Keratinocyte (primary cell): ENCODE results near the gene GFOD1.

ENCODE experiments used
- CTCF ChIP-seq, 3 experiments: IDR thresholded peaks in 1 of 3; conservative IDR thresholded peaks in 1 of 3; optimal IDR thresholded peaks in 1 of 3; 2 replicates in 2 of 3; 3 replicates in 1 of 3; pipeline versions ENCODE3 to v1.5.1; 2011; ENCODE audit warnings: low read length in 3 of 3, mild to moderate bottlenecking in 3 of 3, moderate library complexity in 2 of 3, control low read depth in 1 of 3, inconsistent platforms in 1 of 3; ENCODE audit not compliant: insufficient read depth in 2 of 3; ENCODE audit errors: extremely low read depth in 1 of 3
- EZH2 ChIP-seq: IDR thresholded peaks from one replicate; pipeline ENCODE4 v1.6.1; 2012; ENCODE audit warnings: inconsistent platforms, mild to moderate bottlenecking, low read length, moderate library complexity

GRCh38 chr6:13535306-13535705, 47.9 kb upstream of the GFOD1 start:
- no peak for TF ChIP-seq CTCF (optimal IDR thresholded peaks at IDR 0.05 in 1 of 3, IDR thresholded peaks at IDR 0.05 in 1 of 3, conservative IDR thresholded peaks at IDR 0.05 in 1 of 3; ENCODE audit: extremely low read depth in 1 of 3, insufficient read depth in 2 of 3, low read length in 3 of 3)
- TF ChIP-seq EZH2 = no peak
